Neural cell (in vitro differentiated cells): ENCODE data around the gene ALOX12. TPM values are rescaled to one million over a fixed set of nuclear protein-coding genes. Genes with fewer than 3 reads are reported as not detected.

ENCODE experiments used
- H2AFZ ChIP-seq: fragments of 200-600, 300-800 bp; sonication (generic), shearing (Covaris generic); 2 replicates; pipeline ENCODE4 v1.6.0; 2014; ENCODE audit warnings: low read depth, mild to moderate bottlenecking, antibody characterized with exemption, low read length, moderate library complexity
- H3F3A ChIP-seq: fragments of 200-600 bp; shearing (Covaris generic); 2 replicates; pipeline ENCODE4 v1.6.1; 2016; ENCODE audit warnings: mild to moderate bottlenecking, moderate library complexity, mixed read lengths, antibody characterized with exemption, low read length; ENCODE audit not compliant: insufficient read depth, poor library complexity, severe bottlenecking
- H3K27ac ChIP-seq: fragments of 200-600, 300-800 bp; sonication (generic), shearing (Covaris generic); 2 replicates; pipeline ENCODE4 v1.5.1; 2014; ENCODE audit warnings: mild to moderate bottlenecking, low read length, moderate library complexity
- H3K27me3 ChIP-seq: fragments of 300-800, 200-600 bp; sonication (generic), shearing (Covaris generic); 2 replicates; pipeline ENCODE4 v1.6.0; 2014; ENCODE audit warnings: mild to moderate bottlenecking, low read depth, low read length, moderate library complexity; ENCODE audit not compliant: insufficient read depth
- H3K36me3 ChIP-seq: fragments of 300-800, 200-600 bp; sonication (generic), shearing (Covaris generic); 2 replicates; pipeline ENCODE4 v1.5.1; 2014; ENCODE audit warnings: mild to moderate bottlenecking, antibody characterized with exemption, low read length, moderate library complexity; ENCODE audit not compliant: insufficient read depth
- H3K4me2 ChIP-seq: fragments of 300-800, 200-600 bp; sonication (generic), shearing (Covaris generic); 2 replicates; pipeline ENCODE4 v1.6.0; 2014; ENCODE audit warnings: mild to moderate bottlenecking, low read length
- H3K4me3 ChIP-seq: fragments of 300-800, 200-600 bp; sonication (generic), shearing (Covaris generic); 2 replicates; pipeline ENCODE4 v1.5.1; 2014; ENCODE audit warnings: mild to moderate bottlenecking, low read length, moderate library complexity
- H3K79me2 ChIP-seq: fragments of 200-600 bp; shearing (Covaris generic); replicated peaks from 2 replicates; pipeline ENCODE4 v1.6.0; 2014; ENCODE audit warnings: mild to moderate bottlenecking, low read length, moderate library complexity; ENCODE audit not compliant: insufficient read depth
- H3K9ac ChIP-seq: fragments of 300-800, 200-600 bp; sonication (generic), shearing (Covaris generic); 2 replicates; pipeline ENCODE4 v1.6.1; 2016; ENCODE audit warnings: mild to moderate bottlenecking, low read length, mixed read lengths
- H3K9me2 ChIP-seq: fragments of 200-600 bp; shearing (Covaris generic); 2 replicates; pipeline ENCODE4 v1.6.1; 2016; ENCODE audit warnings: mild to moderate bottlenecking, low read length, mixed read lengths; ENCODE audit not compliant: insufficient read depth
- H3K9me3 ChIP-seq: fragments of 200-600, 300-800 bp; sonication (generic), shearing (Covaris generic); 2 replicates; pipeline ENCODE4 v1.6.1; 2016; ENCODE audit warnings: mild to moderate bottlenecking, mixed run types, low read length, moderate library complexity, mixed read lengths
- H4K20me1 ChIP-seq: fragments of 200-600 bp; shearing (Covaris generic); 2 replicates; pipeline ENCODE4 v1.6.1; 2016; ENCODE audit warnings: mild to moderate bottlenecking, mixed run types; ENCODE audit not compliant: insufficient read depth
- CTCF ChIP-seq: fragments of 450-650 bp; IDR thresholded peaks from 2 replicates; pipeline ENCODE4 v1.5.1; 2014; ENCODE audit warnings: antibody characterized with exemption, mild to moderate bottlenecking, moderate library complexity; ENCODE audit not compliant: poor library complexity, severe bottlenecking
- EP300 ChIP-seq: fragments of 450-650 bp; conservative IDR thresholded peaks from 2 replicates; pipeline ENCODE4 v1.6.1; 2014; ENCODE audit warnings: antibody characterized with exemption, mild to moderate bottlenecking, moderate library complexity; ENCODE audit not compliant: poor library complexity, severe bottlenecking
- EZH2 ChIP-seq: fragments of 200-600, 300-800 bp; shearing (Covaris generic), sonication (generic); IDR thresholded peaks from 2 replicates; pipeline ENCODE4 v1.6.1; 2014; ENCODE audit warnings: antibody characterized with exemption, low read length, borderline replicate concordance, mild to moderate bottlenecking; ENCODE audit not compliant: insufficient read depth, poor library complexity, severe bottlenecking
- MXI1 ChIP-seq: fragments of 450-650 bp; conservative IDR thresholded peaks from 2 replicates; pipeline ENCODE4 v1.6.1; 2014; ENCODE audit warnings: antibody characterized with exemption, mild to moderate bottlenecking; ENCODE audit not compliant: poor library complexity, severe bottlenecking
- POLR2AphosphoS5 ChIP-seq: IDR thresholded peaks from 2 replicates; pipeline ENCODE4 v1.6.1; 2012
- RAD21 ChIP-seq: fragments of 450-650 bp; conservative IDR thresholded peaks from 2 replicates; pipeline ENCODE4 v1.6.1; 2014; ENCODE audit warnings: antibody characterized with exemption, mild to moderate bottlenecking, moderate library complexity
- REST ChIP-seq: IDR thresholded peaks from 2 replicates; pipeline ENCODE4 v1.6.1; 2012; ENCODE audit warnings: borderline replicate concordance
- SMC3 ChIP-seq: fragments of 450-650 bp; conservative IDR thresholded peaks from 2 replicates; pipeline ENCODE4 v1.6.1; 2014; ENCODE audit warnings: antibody characterized with exemption, mild to moderate bottlenecking, moderate library complexity; ENCODE audit not compliant: poor library complexity
- TAF1 ChIP-seq: IDR thresholded peaks from 2 replicates; pipeline ENCODE4 v1.6.1; 2012; ENCODE audit warnings: low read depth
- polyA plus RNA-seq: library from polyadenylated mRNA; depleted of rRNA; stranded (reverse); fragments of >200 nt; gene quantifications from 2 replicates; pipeline ENCODE4 v1.2.3, GENCODE V29; 2014

ALOX12 gene
- polyA plus RNA-seq, 1 donor from 2014 or later = not detected

GRCh38 chr17:6997171-6997570 lies 1.3 kb downstream of the ALOX12 start:
- H3K4me3 ChIP-seq = no peak overlapping the region
- H3K36me3 ChIP-seq = no peaks in the 10 kb centered on the region
- no peaks in the 10 kb centered on the region for H4K20me1 ChIP-seq
- TF ChIP-seq EP300 (no peak), REST (no peak), MXI1 (no peak), CTCF (no peak)
- H3K9ac ChIP-seq = no peak overlapping the region
- no peaks in the 10 kb centered on the region for H3K79me2 ChIP-seq
- no peak overlapping the region for H2AFZ ChIP-seq
- no peaks in the 10 kb centered on the region for H3F3A ChIP-seq
- H3K9me3 ChIP-seq = no peaks in the 10 kb centered on the region
- H3K9me2 ChIP-seq = no peaks in the 10 kb centered on the region
- H3K27me3 ChIP-seq = peaks cover 9% of the 10 kb centered on the region
- no peak overlapping the region for H3K27ac ChIP-seq
- H3K4me2 ChIP-seq = no peak overlapping the region

- H3K9me3 ChIP-seq = no peaks in the 10 kb centered on the region
- no peak overlapping the region for H3K4me2 ChIP-seq
- no peak overlapping the region for H3K4me3 ChIP-seq
- H3K27ac ChIP-seq = no peak overlapping the region
- no peak overlapping the region for H3K9ac ChIP-seq
- H3K79me2 ChIP-seq = no peaks in the 10 kb centered on the region
- H3F3A ChIP-seq = no peaks in the 10 kb centered on the region
- no peaks in the 10 kb centered on the region for H3K9me2 ChIP-seq
- H4K20me1 ChIP-seq = no peaks in the 10 kb centered on the region
- TF ChIP-seq TAF1 = no peak
- no peak for TF ChIP-seq POLR2AphosphoS5
- no peak for TF ChIP-seq SMC3
- no peak for TF ChIP-seq RAD21
- no peak for TF ChIP-seq CTCF
- TF ChIP-seq REST = no peak
- TF ChIP-seq EP300 = no peak
- TF ChIP-seq MXI1 = no peak
- no peak for TF ChIP-seq EZH2
- H2AFZ ChIP-seq = no peak overlapping the region
- no peaks in the 10 kb centered on the region for H3K36me3 ChIP-seq
- peaks cover 9% of the 10 kb centered on the region for H3K27me3 ChIP-seq
These were observed 3.1 kb downstream of the ALOX12 start for GRCh38 chr17:6998855-6999508.
